ENCODE measurements around the gene PCDHGB3.

GRCh38 chr5:141369994-141370848 is at the start of gene PCDHGB3:
- no peak for TF ChIP-seq CTCF (IDR thresholded peaks at IDR 0.05; ENCODE audit: poor library complexity, severe bottlenecking)
- no peak for TF ChIP-seq SMC3 (conservative IDR thresholded peaks at IDR 0.05; ENCODE audit: poor library complexity)
- TF ChIP-seq TAF1 (IDR thresholded peaks at IDR 0.05; ENCODE audit: low read depth), result no peak
- TF ChIP-seq MXI1 (conservative IDR thresholded peaks at IDR 0.05; ENCODE audit: poor library complexity, severe bottlenecking), result no peak
- TF ChIP-seq POLR2AphosphoS5 (IDR thresholded peaks at IDR 0.05), result no peak
- no peak for TF ChIP-seq EP300 (conservative IDR thresholded peaks at IDR 0.05; ENCODE audit: poor library complexity, severe bottlenecking)
- no peak for TF ChIP-seq EZH2 (IDR thresholded peaks at IDR 0.05; ENCODE audit: borderline replicate concordance, insufficient read depth, low read length, poor library complexity, severe bottlenecking)
- TF ChIP-seq REST (IDR thresholded peaks at IDR 0.05; ENCODE audit: borderline replicate concordance), result no peak
- no peak for TF ChIP-seq RAD21 (conservative IDR thresholded peaks at IDR 0.05)

Data from neural cell (in vitro differentiated cells).